Measurements from ENCODE around the gene KCNK15. TPM values are rescaled to one million over a fixed set of nuclear protein-coding genes. Genes with fewer than 3 reads are reported as not detected.

KCNK15 gene
- total RNA-seq, 1 donor from 2014 or later, result 4.6 TPM

DNA sequence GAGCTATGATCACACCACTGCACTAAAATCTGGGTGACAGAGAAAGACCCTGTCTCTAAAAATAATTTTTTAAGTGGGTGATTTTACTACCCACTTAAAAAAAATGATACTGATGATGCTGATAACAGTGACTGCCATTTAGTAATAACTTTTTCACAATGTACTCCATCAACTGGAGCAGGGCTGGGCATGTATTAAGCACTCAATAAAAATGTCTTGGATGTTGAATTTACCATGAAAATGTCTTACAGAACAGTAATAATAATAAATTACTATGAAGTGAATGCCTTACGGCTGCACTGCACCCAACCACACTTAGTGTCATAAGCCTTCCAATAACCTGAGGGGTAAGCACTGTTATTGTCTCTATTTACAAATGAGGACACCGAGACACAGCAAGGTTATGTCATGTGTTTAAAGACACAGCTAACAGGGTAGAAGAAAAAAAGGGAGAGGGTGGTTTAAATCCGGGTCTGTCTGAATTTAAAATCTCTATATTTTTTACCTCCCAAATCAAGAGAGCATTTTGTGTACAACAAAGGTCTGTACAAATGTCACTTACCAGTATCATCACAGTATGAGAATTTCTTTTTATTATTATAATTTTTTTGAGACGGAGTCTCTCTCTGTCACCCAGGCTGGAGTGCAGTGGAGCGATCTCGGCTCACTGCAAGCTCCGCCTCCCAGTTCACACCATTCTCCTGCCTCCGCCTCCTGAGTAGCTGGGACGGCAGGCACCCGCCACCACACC lies 43.2 kb downstream of the KCNK15 start:
- no peak for DNase-seq (ENCODE audit: low read depth)

DNA sequence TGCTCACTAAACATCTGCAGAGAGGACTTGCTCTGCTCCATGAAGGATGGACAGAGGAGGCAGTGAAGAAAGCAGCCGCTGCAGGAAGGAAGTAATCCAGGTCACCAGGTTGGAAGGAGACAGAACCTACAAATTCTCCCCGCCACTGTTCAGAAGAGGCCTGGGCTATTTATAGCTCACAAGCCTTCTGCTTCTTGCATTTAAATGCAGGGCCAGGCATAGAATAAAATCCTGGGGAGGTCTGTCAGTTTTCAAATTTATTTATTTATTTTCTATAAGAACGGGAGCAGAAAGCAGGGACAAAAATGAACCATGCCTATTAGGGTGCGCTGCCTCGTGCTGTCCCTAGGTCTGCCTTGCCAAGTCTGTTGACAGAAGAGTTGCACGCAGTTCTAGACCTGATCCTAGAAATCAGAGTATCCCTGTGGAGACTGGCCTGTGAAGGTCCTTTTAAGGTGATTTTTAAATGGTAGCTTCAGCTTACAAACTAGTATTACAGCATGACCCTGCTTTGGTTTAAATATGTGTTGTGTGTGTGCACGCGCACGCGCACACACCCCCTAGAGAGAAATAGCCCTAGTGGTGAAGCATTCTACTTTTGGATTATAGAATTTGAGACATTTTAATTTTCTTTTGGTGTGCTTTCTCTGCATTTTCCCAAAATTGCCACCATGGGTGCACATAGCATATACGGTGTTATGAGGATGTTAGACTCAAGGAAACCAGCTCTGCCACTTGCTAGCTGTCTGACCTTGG lies 45.2 kb downstream of the KCNK15 start:
- DNase-seq (ENCODE audit: low read depth), result no peak

DNA sequence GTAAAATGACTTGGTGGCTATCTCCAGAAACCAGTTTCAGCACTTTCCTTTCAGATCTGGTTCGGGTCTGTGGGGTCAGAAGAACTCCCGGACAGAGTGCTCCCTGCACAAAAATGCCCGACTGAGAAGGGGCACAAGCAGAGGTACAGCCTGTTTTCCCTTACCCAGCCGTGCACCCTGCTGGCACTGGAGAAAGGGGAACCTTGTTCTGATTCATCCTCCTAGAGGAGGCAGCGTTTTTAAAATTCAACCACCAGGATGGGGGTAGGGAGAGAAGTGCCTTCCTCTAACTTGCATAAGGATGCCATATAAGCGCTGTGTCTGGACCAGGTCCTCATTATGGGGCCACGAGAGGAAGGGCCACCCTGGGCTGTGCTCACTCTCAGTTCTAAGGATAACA lies 47.1 kb downstream of the KCNK15 start:
- DNase-seq (ENCODE audit: low read depth), result no peak

DNA sequence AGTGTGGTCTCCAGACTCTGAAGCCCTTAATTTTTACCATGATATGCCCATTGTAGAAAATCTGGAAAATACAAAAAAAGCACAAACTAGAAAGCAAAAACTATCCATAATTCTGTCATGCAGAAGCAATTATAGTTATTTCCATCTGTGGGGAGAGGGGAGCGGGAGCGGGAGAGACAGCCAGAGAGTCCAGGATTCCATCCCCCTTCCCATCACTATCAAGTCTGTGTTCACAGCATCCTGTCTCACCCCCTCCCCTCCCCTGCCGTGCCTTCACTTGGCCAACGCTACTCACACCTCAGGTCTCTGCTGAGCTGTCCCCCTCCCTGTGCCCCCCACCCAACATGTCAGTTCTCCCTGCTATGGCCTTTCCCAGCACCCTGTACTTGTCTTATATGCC lies 50.2 kb downstream of the KCNK15 start:
- no peak for DNase-seq (ENCODE audit: low read depth)

DNA sequence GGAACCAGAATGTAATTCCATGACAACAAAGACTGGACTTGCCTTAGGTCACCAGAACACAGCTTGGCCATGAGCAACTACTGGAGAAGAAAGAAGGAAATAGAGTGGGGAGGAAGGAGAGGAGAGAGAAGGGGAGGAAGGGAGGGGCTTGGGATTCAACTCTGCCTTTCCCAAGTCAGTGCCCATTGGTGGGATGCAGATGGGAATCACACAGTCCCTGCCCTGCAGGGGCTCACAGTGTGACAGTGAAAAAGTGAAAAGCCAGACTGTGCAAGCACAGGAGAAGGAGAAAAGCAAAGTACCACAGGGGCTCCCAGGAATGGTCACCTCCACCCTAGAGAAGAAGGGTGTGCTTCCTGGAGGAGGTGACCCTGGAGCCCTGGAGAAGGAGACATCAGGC lies 50.6 kb downstream of the KCNK15 start:
- no peak for DNase-seq (ENCODE audit: low read depth)

DNA sequence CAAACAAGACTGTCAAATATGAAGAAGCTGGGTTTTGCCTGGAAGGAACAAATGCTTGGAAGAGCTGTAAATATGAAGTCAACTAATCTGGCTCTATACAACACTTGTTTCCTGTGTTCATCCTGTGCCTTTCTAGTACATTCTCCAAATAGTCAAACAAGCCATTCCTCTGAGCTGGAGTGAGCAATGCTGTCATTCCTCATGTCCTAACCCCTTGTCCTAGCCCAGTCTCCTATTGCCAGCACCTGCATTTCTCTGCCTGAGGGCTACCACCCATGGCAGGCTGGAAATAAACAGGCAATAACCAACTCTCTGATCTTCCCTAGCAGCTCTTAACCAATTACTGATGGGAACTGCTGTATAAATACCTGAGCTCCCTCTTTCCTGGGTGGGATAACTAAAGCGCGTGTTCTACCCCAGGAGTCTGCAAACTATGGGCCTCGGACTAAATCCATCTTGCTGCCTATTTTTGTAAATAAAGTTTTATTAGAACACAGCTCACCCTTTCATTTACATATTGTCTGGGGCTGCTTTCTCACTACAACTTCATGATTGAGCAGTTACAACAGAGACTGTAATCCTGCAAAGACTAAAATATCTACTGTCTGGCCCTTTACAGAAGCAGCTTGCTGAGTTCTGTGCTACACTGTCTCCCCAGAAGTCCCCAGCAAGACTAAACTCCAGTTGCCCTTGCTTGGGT lies 51.2 kb downstream of the KCNK15 start:
- no peak for DNase-seq (ENCODE audit: low read depth)

DNA sequence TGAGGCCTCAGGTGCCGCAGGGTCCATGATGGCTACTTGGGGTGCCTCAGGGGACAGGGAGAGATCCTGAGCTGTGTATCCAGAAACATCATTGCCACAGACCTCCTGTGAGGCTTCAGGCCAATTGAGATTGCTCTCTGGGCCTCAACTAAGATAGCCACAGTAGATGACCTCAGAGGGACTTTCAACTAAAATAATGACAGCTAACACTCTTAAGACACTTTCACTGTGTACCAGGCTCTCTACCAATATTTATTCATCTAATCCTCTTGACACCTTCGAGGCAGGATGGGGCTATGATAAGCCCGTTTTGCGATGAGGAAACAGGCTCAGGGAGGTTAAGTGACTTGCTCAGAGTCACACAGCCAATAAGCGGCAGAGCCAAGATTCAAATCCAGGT lies 54.0 kb downstream of the KCNK15 start:
- no peak for DNase-seq (ENCODE audit: low read depth)

DNA sequence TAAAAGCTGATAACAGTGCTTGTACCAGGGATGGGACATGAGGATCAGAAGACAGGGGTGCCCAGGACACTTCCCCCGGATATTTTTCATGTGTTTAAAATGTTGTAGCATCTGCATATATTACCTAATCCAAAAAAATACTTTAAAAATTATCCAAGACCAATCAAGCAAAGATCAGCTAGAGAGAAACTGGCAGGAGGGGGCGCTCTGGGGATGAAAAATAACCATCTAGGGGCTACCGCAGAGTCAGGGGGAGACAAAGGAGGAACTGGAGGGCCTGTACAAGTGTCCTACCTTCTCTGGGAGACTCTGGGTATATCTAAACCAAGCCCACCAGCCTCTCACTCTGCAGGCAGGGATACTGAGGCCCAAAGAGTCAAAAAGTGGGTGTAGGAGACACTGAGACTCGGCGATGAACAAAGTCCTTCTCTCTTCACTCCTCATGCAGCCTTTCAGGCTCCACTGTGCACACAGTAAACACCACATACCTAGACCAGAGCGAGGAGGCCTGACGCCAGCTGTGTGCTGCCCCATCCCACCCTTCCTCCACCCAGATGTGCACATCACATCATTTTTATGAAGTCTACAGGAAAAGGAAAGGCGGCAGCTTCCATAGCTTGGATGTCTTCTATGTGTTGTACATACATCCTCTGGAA lies 54.9 kb downstream of the KCNK15 start:
- no peak for DNase-seq (ENCODE audit: low read depth)

Other genes starting within 250 kb of the KCNK15 start
- gene SERINC3, start 223.8 kb upstream of the KCNK15 start, total RNA-seq, result 87.8 and 93.4 TPM in 2 replicates
- 29.0 and 34.4 TPM in 2 replicates for gene PKIG, start 163.3 kb upstream of the KCNK15 start, total RNA-seq
- gene ADA, start 94.2 kb upstream of the KCNK15 start, total RNA-seq, result 5.9 and 10.0 TPM in 2 replicates
- gene CCN5, start 30.5 kb upstream of the KCNK15 start, total RNA-seq, result 0.10 TPM in 1 of 2 replicates, not detected in the other
- 0.05 TPM in 1 of 2 replicates, not detected in the other for gene RIMS4, start 64.7 kb downstream of the KCNK15 start, total RNA-seq
- 151 and 278 TPM in 2 replicates for gene YWHAB, start 139.8 kb downstream of the KCNK15 start, total RNA-seq
- gene PABPC1L, start 164.2 kb downstream of the KCNK15 start, total RNA-seq, result 3.8 and 18.3 TPM in 2 replicates
- 24.8 and 27.4 TPM in 2 replicates for gene TOMM34, start 214.5 kb downstream of the KCNK15 start, total RNA-seq
- 26.9 and 41.2 TPM in 2 replicates for gene STK4, start 220.6 kb downstream of the KCNK15 start, total RNA-seq